H9 (cell line): ENCODE measurements around the gene ZNF655. TPM values are rescaled to one million over a fixed set of nuclear protein-coding genes. Genes with fewer than 3 reads are reported as not detected.

ENCODE experiments used
- DNase-seq: peaks from one replicate; pipeline ENCODE4 v3.0.0-alpha.2; 2017
- H2AFZ ChIP-seq: one replicate; pipeline ENCODE4 v1.6.1; 2013; ENCODE audit warnings: mild to moderate bottlenecking, low read length, control low read depth, moderate library complexity
- H2AK5ac ChIP-seq: 2 replicates; pipeline ENCODE4 v1.6.1; 2013; ENCODE audit warnings: low read length, control low read depth, mixed read lengths; ENCODE audit not compliant: insufficient read length
- H2BK120ac ChIP-seq: one replicate; pipeline ENCODE4 v1.6.1; 2013; ENCODE audit warnings: low read depth, mild to moderate bottlenecking, low read length, control low read depth, inconsistent platforms; ENCODE audit not compliant: poor library complexity, severe bottlenecking
- H2BK12ac ChIP-seq: 2 replicates; pipeline ENCODE4 v1.6.1; 2013; ENCODE audit warnings: low read length, control low read depth, mixed read lengths, low read depth; ENCODE audit not compliant: insufficient read length
- H2BK15ac ChIP-seq: 2 replicates; pipeline ENCODE4 v1.6.1; 2013; ENCODE audit warnings: low read depth, low read length, control low read depth
- H2BK20ac ChIP-seq: one replicate; pipeline ENCODE4 v1.6.1; 2013; ENCODE audit warnings: low read depth, mild to moderate bottlenecking, low read length, control low read depth, inconsistent platforms; ENCODE audit not compliant: poor library complexity, severe bottlenecking
- H2BK5ac ChIP-seq: 2 replicates; pipeline ENCODE4 v1.6.1; 2013; ENCODE audit warnings: low read length, control low read depth, mixed read lengths; ENCODE audit not compliant: insufficient read length
- H3K14ac ChIP-seq: 2 replicates; pipeline ENCODE4 v1.6.1; 2013; ENCODE audit warnings: low read length, control low read depth; ENCODE audit not compliant: insufficient read depth
- H3K18ac ChIP-seq: 2 replicates; pipeline ENCODE4 v1.6.1; 2013; ENCODE audit warnings: low read depth, mild to moderate bottlenecking, mixed read lengths, low read length, control low read depth; ENCODE audit not compliant: insufficient read length
- H3K23ac ChIP-seq: 2 replicates; pipeline ENCODE4 v1.6.1; 2013; ENCODE audit warnings: low read length, control low read depth, mixed read lengths, low read depth; ENCODE audit not compliant: insufficient read length
- H3K23me2 ChIP-seq: 2 replicates; pipeline ENCODE4 v1.6.1; 2013; ENCODE audit warnings: low read depth, mild to moderate bottlenecking, mixed read lengths, low read length, control low read depth; ENCODE audit not compliant: insufficient read length, poor library complexity, severe bottlenecking
- H3K27ac ChIP-seq: 2 replicates; pipeline ENCODE4 v1.5.1; 2013; ENCODE audit warnings: low read length, control low read depth, mixed read lengths, low read depth; ENCODE audit not compliant: insufficient read length
- H3K27me3 ChIP-seq: 2 replicates; pipeline ENCODE4 v1.6.1; 2013; ENCODE audit warnings: low read length, control low read depth, inconsistent platforms; ENCODE audit not compliant: insufficient read depth
- H3K4ac ChIP-seq: 2 replicates; pipeline ENCODE4 v1.6.1; 2013; ENCODE audit warnings: low read depth, mild to moderate bottlenecking, control low read depth, inconsistent platforms, low read length, moderate library complexity
- H3K4me1 ChIP-seq: 2 replicates; pipeline ENCODE4 v1.6.1; 2013; ENCODE audit warnings: low read length, control low read depth, inconsistent platforms; ENCODE audit not compliant: insufficient read depth
- H3K4me2 ChIP-seq: 2 replicates; pipeline ENCODE4 v1.6.1; 2013; ENCODE audit warnings: low read length, control low read depth, mixed read lengths; ENCODE audit not compliant: insufficient read length, insufficient read depth
- H3K56ac ChIP-seq: 2 replicates; pipeline ENCODE4 v1.6.1; 2013; ENCODE audit warnings: low read depth, mild to moderate bottlenecking, mixed read lengths, low read length, control low read depth; ENCODE audit not compliant: insufficient read length
- H3K79me1 ChIP-seq: 2 replicates; pipeline ENCODE4 v1.6.1; 2013; ENCODE audit warnings: low read depth, mild to moderate bottlenecking, moderate library complexity, low read length, control low read depth, inconsistent platforms; ENCODE audit not compliant: insufficient read depth, poor library complexity, severe bottlenecking
- H3K79me2 ChIP-seq: 2 replicates; pipeline ENCODE4 v1.6.1; 2013; ENCODE audit warnings: low read length, control low read depth, inconsistent platforms; ENCODE audit not compliant: insufficient read depth
- H3K9ac ChIP-seq: 2 replicates; pipeline ENCODE4 v1.6.1; 2013; ENCODE audit warnings: low read length, control low read depth, mixed read lengths; ENCODE audit not compliant: insufficient read length; ENCODE audit errors: extremely low read depth
- H3K9me3 ChIP-seq: one replicate; pipeline ENCODE4 v1.6.1; 2013; ENCODE audit warnings: low read depth, low read length, inconsistent platforms; ENCODE audit not compliant: control insufficient read depth
- H3T11ph ChIP-seq: one replicate; pipeline ENCODE4 v1.6.1; 2013; ENCODE audit warnings: mild to moderate bottlenecking, low read length, control low read depth, inconsistent platforms
- H4K20me1 ChIP-seq: one replicate; pipeline ENCODE4 v1.6.1; 2013; ENCODE audit not compliant: control insufficient read depth, insufficient read length, insufficient read depth
- H4K5ac ChIP-seq: 2 replicates; pipeline ENCODE4 v1.6.1; 2013; ENCODE audit warnings: low read depth, mild to moderate bottlenecking, mixed read lengths, low read length, control low read depth; ENCODE audit not compliant: insufficient read length
- H4K8ac ChIP-seq: replicated peaks from 2 replicates; pipeline ENCODE4 v1.6.1; 2013; ENCODE audit warnings: low read length, control low read depth, mixed read lengths, low read depth; ENCODE audit not compliant: insufficient read length
- H4K91ac ChIP-seq: 2 replicates; pipeline ENCODE4 v1.6.1; 2013; ENCODE audit warnings: low read depth, mild to moderate bottlenecking, moderate library complexity, mixed read lengths, low read length, control low read depth; ENCODE audit not compliant: insufficient read length
- H3K27ac Mint-ChIP-seq, 3 experiments: 2 replicates in 2 of 3; 3 replicates in 1 of 3; pipeline ENCODE4 v1.8.0; 2020 to 2021; ENCODE audit warnings: mixed read lengths in 3 of 3, mild to moderate bottlenecking in 1 of 3, moderate library complexity in 1 of 3
- H3K27me3 Mint-ChIP-seq: 2 replicates; pipeline ENCODE4 v1.8.0; 2021; ENCODE audit warnings: low read depth, mild to moderate bottlenecking, moderate library complexity, mixed read lengths
- H3K36me3 Mint-ChIP-seq, 3 experiments: 2 replicates in 2 of 3; 3 replicates in 1 of 3; pipeline ENCODE4 v1.8.0; 2020 to 2021; ENCODE audit warnings: low read depth in 3 of 3, mixed read lengths in 3 of 3; ENCODE audit not compliant: insufficient read depth in 1 of 3
- H3K4me1 Mint-ChIP-seq, 2 experiments: 2 replicates each; pipeline ENCODE4 v1.8.0; 2020; ENCODE audit warnings: mixed read lengths in 2 of 2
- H3K4me3 Mint-ChIP-seq, 2 experiments: 2 replicates in 1 of 2; 3 replicates in 1 of 2; pipeline ENCODE4 v1.8.0; 2020 to 2021; ENCODE audit warnings: mild to moderate bottlenecking in 2 of 2, mixed read lengths in 2 of 2, moderate library complexity in 1 of 2
- H3K9me3 Mint-ChIP-seq, 2 experiments: 2 replicates in 1 of 2; 3 replicates in 1 of 2; pipeline ENCODE4 v1.8.0; 2020; ENCODE audit warnings: mild to moderate bottlenecking in 2 of 2, mixed read lengths in 2 of 2, moderate library complexity in 1 of 2
- WGBS: extraction: QIAGEN DNeasy Blood & Tissue Kit; methylation state at CpG from one replicate; pipeline ENCODE4 v1.1.7; 2013; ENCODE audit warnings: missing lambda C conversion rate, low lambda C conversion rate, mixed read lengths; ENCODE audit not compliant: insufficient read length; ENCODE audit errors: extremely low coverage; 5-methylcytosine and 5-hydroxymethylcytosine counted together
- total RNA-seq: library from RNA; stranded (reverse); gene quantifications from 2 replicates; pipeline ENCODE4 v1.2.1, GENCODE V29; 2021
- TF ChIP-seq, protein P1 (sequence below): fragments of 200-600 bp; sonication (generic); conservative IDR thresholded peaks from 3 replicates; pipeline ENCODE4 v1.8.0; 2021; ENCODE audit warnings: antibody characterized with exemption, mild to moderate bottlenecking

The ZNF655 gene
- total RNA-seq, 1 experiment from 2014 or later: 49.2 TPM

GRCh38 chr7:99561737-99562051 is 3.3 kb downstream of the ZNF655 start:
- no peak for DNase-seq
- H3K27ac Mint-ChIP-seq: no peak overlapping the region
- peaks cover 41 to 58% (median 56%) of the 10 kb centered on the region in 3 experiments for H3K36me3 Mint-ChIP-seq
- Histone ChIP-seq H3T11ph (no peak overlapping the region), H2BK5ac (no peak overlapping the region), H3K23ac (no peak overlapping the region), H2BK12ac (no peak overlapping the region), H3K56ac (no peak overlapping the region), H3K9ac (no peak overlapping the region), H4K20me1 (no peaks in the 10 kb centered on the region), H3K18ac (no peak overlapping the region), H3K79me1 (peaks cover 3% of the 10 kb centered on the region), H3K27me3 (no peaks in the 10 kb centered on the region), H3K79me2 (peaks cover 4% of the 10 kb centered on the region; the same call in 1 of the 2 replicates), H3K4ac (no peak overlapping the region), H3K9me3 (no peaks in the 10 kb centered on the region), H3K23me2 (no peaks in the 10 kb centered on the region), H4K91ac (no peak overlapping the region), H2BK15ac (no peak overlapping the region), H3K4me1 (no peaks in the 10 kb centered on the region), H2AK5ac (no peak overlapping the region), H3K4me2 (no peak overlapping the region), H4K8ac (no peak overlapping the region), H3K27ac (no peak overlapping the region), H4K5ac (no peak overlapping the region), H2BK20ac (no peak overlapping the region), H2BK120ac (no peak overlapping the region), H2AFZ (no peak overlapping the region), H3K14ac (no peak overlapping the region)
- H3K4me3 Mint-ChIP-seq: no peak overlapping the region
- H3K27me3 Mint-ChIP-seq: no peaks in the 10 kb centered on the region
- no peaks in the 10 kb centered on the region for H3K9me3 Mint-ChIP-seq
- TF ChIP-seq, protein P1, sequence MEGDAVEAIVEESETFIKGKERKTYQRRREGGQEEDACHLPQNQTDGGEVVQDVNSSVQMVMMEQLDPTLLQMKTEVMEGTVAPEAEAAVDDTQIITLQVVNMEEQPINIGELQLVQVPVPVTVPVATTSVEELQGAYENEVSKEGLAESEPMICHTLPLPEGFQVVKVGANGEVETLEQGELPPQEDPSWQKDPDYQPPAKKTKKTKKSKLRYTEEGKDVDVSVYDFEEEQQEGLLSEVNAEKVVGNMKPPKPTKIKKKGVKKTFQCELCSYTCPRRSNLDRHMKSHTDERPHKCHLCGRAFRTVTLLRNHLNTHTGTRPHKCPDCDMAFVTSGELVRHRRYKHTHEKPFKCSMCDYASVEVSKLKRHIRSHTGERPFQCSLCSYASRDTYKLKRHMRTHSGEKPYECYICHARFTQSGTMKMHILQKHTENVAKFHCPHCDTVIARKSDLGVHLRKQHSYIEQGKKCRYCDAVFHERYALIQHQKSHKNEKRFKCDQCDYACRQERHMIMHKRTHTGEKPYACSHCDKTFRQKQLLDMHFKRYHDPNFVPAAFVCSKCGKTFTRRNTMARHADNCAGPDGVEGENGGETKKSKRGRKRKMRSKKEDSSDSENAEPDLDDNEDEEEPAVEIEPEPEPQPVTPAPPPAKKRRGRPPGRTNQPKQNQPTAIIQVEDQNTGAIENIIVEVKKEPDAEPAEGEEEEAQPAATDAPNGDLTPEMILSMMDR: no peak
- H3K4me1 Mint-ChIP-seq: peaks cover 5 to 6% of the 10 kb centered on the region in 2 experiments
- WGBS: no CpG with 5 or more reads among the region's 2 CpGs
